Mesendoderm (in vitro differentiated cells): ENCODE results near the gene ATXN3.

Experiments
- DNase-seq: peaks from one replicate; pipeline ENCODE4 v3.0.0; 2013
- H2AK5ac ChIP-seq: 2 replicates; pipeline ENCODE4 v1.6.1; 2013; ENCODE audit warnings: low read length, inconsistent platforms
- H2BK120ac ChIP-seq: 2 replicates; pipeline ENCODE4 v1.6.1; 2013; ENCODE audit warnings: low read depth, mild to moderate bottlenecking, low read length, moderate library complexity, mixed read lengths
- H2BK15ac ChIP-seq: replicated peaks from 2 replicates; pipeline ENCODE4 v1.6.1; 2013; ENCODE audit warnings: low read depth, mild to moderate bottlenecking, moderate library complexity
- H2BK5ac ChIP-seq: 2 replicates; pipeline ENCODE4 v1.6.1; 2013; ENCODE audit warnings: low read length, inconsistent platforms
- H3K18ac ChIP-seq: 2 replicates; pipeline ENCODE4 v1.6.1; 2013; ENCODE audit warnings: mild to moderate bottlenecking, low read length, mixed read lengths
- H3K23ac ChIP-seq: one replicate; pipeline ENCODE4 v1.6.1; 2013; ENCODE audit warnings: low read length
- H3K27ac ChIP-seq: 2 replicates; pipeline ENCODE4 v1.5.1; 2013; ENCODE audit warnings: low read depth, mild to moderate bottlenecking, inconsistent platforms, low read length, moderate library complexity
- H3K27me3 ChIP-seq: 2 replicates; pipeline ENCODE4 v1.6.1; 2013; ENCODE audit warnings: low read length, control low read depth, mild to moderate bottlenecking, inconsistent platforms; ENCODE audit not compliant: insufficient read depth, poor library complexity
- H3K36me3 ChIP-seq: 2 replicates; pipeline ENCODE4 v1.6.1; 2013; ENCODE audit warnings: low read length, inconsistent platforms; ENCODE audit not compliant: control insufficient read depth, insufficient read depth
- H3K4ac ChIP-seq: one replicate; pipeline ENCODE4 v1.6.1; 2013; ENCODE audit warnings: low read depth, mild to moderate bottlenecking, low read length, moderate library complexity
- H3K4me1 ChIP-seq: 2 replicates; pipeline ENCODE4 v1.6.1; 2013; ENCODE audit warnings: low read depth, low read length, inconsistent platforms; ENCODE audit not compliant: control insufficient read depth
- H3K4me2 ChIP-seq: 2 replicates; pipeline ENCODE4 v1.6.1; 2013; ENCODE audit warnings: low read length
- H3K4me3 ChIP-seq: 2 replicates; pipeline ENCODE4 v1.5.1; 2013; ENCODE audit warnings: mild to moderate bottlenecking, low read length
- H3K56ac ChIP-seq: one replicate; pipeline ENCODE4 v1.6.1; 2013; ENCODE audit warnings: low read length
- H3K79me1 ChIP-seq: 2 replicates; pipeline ENCODE4 v1.6.1; 2013; ENCODE audit warnings: low read length, inconsistent platforms
- H3K79me2 ChIP-seq: 2 replicates; pipeline ENCODE4 v1.6.1; 2013; ENCODE audit warnings: mild to moderate bottlenecking, low read length; ENCODE audit not compliant: control insufficient read depth, insufficient read depth
- H3K9ac ChIP-seq: 2 replicates; pipeline ENCODE4 v1.6.1; 2013; ENCODE audit warnings: low read length, inconsistent platforms
- H4K5ac ChIP-seq: one replicate; pipeline ENCODE4 v1.6.1; 2013; ENCODE audit warnings: low read length
- H4K8ac ChIP-seq: one replicate; pipeline ENCODE4 v1.6.1; 2013; ENCODE audit warnings: low read depth, mild to moderate bottlenecking, control low read depth, low read length, moderate library complexity
- WGBS: extraction: QIAGEN DNeasy Blood & Tissue Kit; methylation state at CpG from one replicate; pipeline ENCODE4 v1.1.7; 2013; ENCODE audit warnings: low lambda C conversion rate, missing lambda C conversion rate; ENCODE audit not compliant: insufficient coverage; ENCODE audit errors: extremely low coverage; 5-methylcytosine and 5-hydroxymethylcytosine counted together

Gene ATXN3

GRCh38 chr14:92021523-92021922, 84.9 kb downstream of the ATXN3 start:
- no peaks in the 10 kb centered on the region for H3K36me3 ChIP-seq

GRCh38 chr14:92014040-92014439, 92.3 kb downstream of the ATXN3 start:
- H3K36me3 ChIP-seq = peaks cover 2% of the 10 kb centered on the region
- no peaks in the 10 kb centered on the region for H3K4me1 ChIP-seq

More at GRCh38 chr14:92021523-92021922, 84.9 kb downstream of the ATXN3 start:
- Histone ChIP-seq H3K4ac (no peak overlapping the region), H3K79me2 (no peaks in the 10 kb centered on the region), H3K4me3 (no peak overlapping the region), H3K27ac (no peak overlapping the region), H3K4me2 (no peak overlapping the region), H2BK120ac (no peak overlapping the region), H3K79me1 (no peaks in the 10 kb centered on the region), H4K5ac (no peak overlapping the region), H3K9ac (no peak overlapping the region), H3K27me3 (no peaks in the 10 kb centered on the region), H4K8ac (no peak overlapping the region), H2AK5ac (no peak overlapping the region), H2BK15ac (no peak overlapping the region), H3K23ac (no peak overlapping the region), H3K56ac (no peak overlapping the region), H2BK5ac (no peak overlapping the region), H3K18ac (no peak overlapping the region), H3K4me1 (no peaks in the 10 kb centered on the region)
- DNase-seq = no peak
- no CpG with 5 or more reads among the region's 3 CpGs for WGBS

GRCh38 chr14:92012121-92012748, 94.1 kb downstream of the ATXN3 start:
- no peak for DNase-seq
- Histone ChIP-seq H3K4me2 (no peak overlapping the region), H3K4me3 (no peak overlapping the region), H4K8ac (no peak overlapping the region), H4K5ac (no peak overlapping the region), H2BK5ac (no peak overlapping the region), H3K79me1 (no peaks in the 10 kb centered on the region), H3K27me3 (no peaks in the 10 kb centered on the region), H3K4me1 (no peaks in the 10 kb centered on the region), H2AK5ac (no peak overlapping the region), H3K4ac (no peak overlapping the region), H3K36me3 (peaks cover 2% of the 10 kb centered on the region), H2BK15ac (no peak overlapping the region), H2BK120ac (no peak overlapping the region), H3K56ac (no peak overlapping the region), H3K79me2 (no peaks in the 10 kb centered on the region), H3K27ac (no peak overlapping the region), H3K9ac (no peak overlapping the region), H3K18ac (no peak overlapping the region), H3K23ac (no peak overlapping the region)
- whole genome bisulfite sequencing = no CpG with 5 or more reads among the region's 4 CpGs

More at GRCh38 chr14:92014040-92014439, 92.3 kb downstream of the ATXN3 start:
- Histone ChIP-seq H3K79me1 (no peaks in the 10 kb centered on the region), H3K4me2 (no peak overlapping the region), H3K23ac (no peak overlapping the region), H3K56ac (no peak overlapping the region), H3K27me3 (no peaks in the 10 kb centered on the region), H2BK120ac (no peak overlapping the region), H3K9ac (no peak overlapping the region), H2BK5ac (no peak overlapping the region), H2AK5ac (no peak overlapping the region), H3K79me2 (no peaks in the 10 kb centered on the region), H4K5ac (no peak overlapping the region), H3K4ac (no peak overlapping the region), H3K27ac (no peak overlapping the region), H2BK15ac (no peak overlapping the region), H4K8ac (no peak overlapping the region), H3K18ac (no peak overlapping the region), H3K4me3 (no peak overlapping the region)
- DNase-seq = no peak

- Histone ChIP-seq H3K27ac (no peak overlapping the region), H2BK15ac (no peak overlapping the region), H3K4ac (no peak overlapping the region), H3K9ac (no peak overlapping the region), H3K79me2 (no peaks in the 10 kb centered on the region), H4K5ac (no peak overlapping the region), H3K79me1 (no peaks in the 10 kb centered on the region), H3K18ac (no peak overlapping the region), H3K56ac (no peak overlapping the region), H2BK120ac (no peak overlapping the region), H3K27me3 (no peaks in the 10 kb centered on the region), H3K4me2 (no peak overlapping the region), H3K23ac (no peak overlapping the region), H2AK5ac (no peak overlapping the region), H3K4me3 (no peak overlapping the region), H3K36me3 (peaks cover 2% of the 10 kb centered on the region), H4K8ac (no peak overlapping the region), H2BK5ac (no peak overlapping the region), H3K4me1 (no peaks in the 10 kb centered on the region)
- WGBS = no CpG with 5 or more reads among the region's 3 CpGs
- DNase-seq = no peak
These were observed 95.7 kb downstream of the ATXN3 start for GRCh38 chr14:92010644-92011043.

- no peak overlapping the region for H3K56ac ChIP-seq
- H3K36me3 ChIP-seq = peaks cover 2% of the 10 kb centered on the region
- H3K27ac ChIP-seq = no peak overlapping the region
- H3K79me2 ChIP-seq = no peaks in the 10 kb centered on the region
- no CpG with 5 or more reads among the region's 1 CpG for WGBS
- H3K18ac ChIP-seq = no peak overlapping the region
- H2AK5ac ChIP-seq = no peak overlapping the region
- no peak overlapping the region for H3K4me2 ChIP-seq
- no peak for DNase-seq
- no peak overlapping the region for H4K5ac ChIP-seq
- no peak overlapping the region for H2BK120ac ChIP-seq
- no peak overlapping the region for H3K4ac ChIP-seq
- no peak overlapping the region for H3K23ac ChIP-seq
- no peaks in the 10 kb centered on the region for H3K27me3 ChIP-seq
- no peaks in the 10 kb centered on the region for H3K79me1 ChIP-seq
- H3K9ac ChIP-seq = no peak overlapping the region
- H3K4me1 ChIP-seq = no peaks in the 10 kb centered on the region
- no peak overlapping the region for H2BK15ac ChIP-seq
- no peak overlapping the region for H3K4me3 ChIP-seq
- no peak overlapping the region for H4K8ac ChIP-seq
- H2BK5ac ChIP-seq = no peak overlapping the region
These were observed 96.8 kb downstream of the ATXN3 start for GRCh38 chr14:92009604-92010003.
